Measurements from ENCODE around the gene ASTN2.
"Not testable (repeated sequence)": the region's sequence is repeated elsewhere in the genome, so short reads cannot be mapped to it uniquely, and the experiment has no call there.

Gene ASTN2

GRCh38 chr9:116694785-116695291 is 720.0 kb downstream of the ASTN2 start:
- TF ChIP-seq CTCF (IDR thresholded peaks at IDR 0.05; ENCODE audit: low read depth, low read length, missing control alignments) = no peak

GRCh38 chr9:116693233-116693731 is 721.6 kb downstream of the ASTN2 start:
- no peaks in the 10 kb centered on the region for H3K27me3 ChIP-seq (replicated peaks)
- TF ChIP-seq CTCF (IDR thresholded peaks at IDR 0.05; ENCODE audit: low read depth, low read length, missing control alignments) = no peak
- peak overlapping the region; percentile 73 for H3K27ac ChIP-seq
- H3K4me3 ChIP-seq (ENCODE audit: low read depth, low read length) = no peak overlapping the region
- in situ Hi-C loops (cut with HindIII; ENCODE audit: low pct_ligation_motif_present, low sequenced_read_pairs) = no loop called here
- peak; percentile 31 for DNase-seq
- peaks cover 7% of the 10 kb centered on the region for H3K36me3 ChIP-seq (replicated peaks)

More at GRCh38 chr9:116694785-116695291, 720.0 kb downstream of the ASTN2 start:
- H3K27me3 ChIP-seq (replicated peaks) = no peaks in the 10 kb centered on the region
- H3K36me3 ChIP-seq (replicated peaks) = peaks cover 23% of the 10 kb centered on the region
- H3K4me3 ChIP-seq (ENCODE audit: low read depth, low read length) = no peak overlapping the region
- in situ Hi-C loops (cut with HindIII; ENCODE audit: low pct_ligation_motif_present, low sequenced_read_pairs) = no loop called here
- DNase-seq = no peak
- H3K27ac ChIP-seq = no peak overlapping the region

GRCh38 chr9:116692616-116693015 is 722.2 kb downstream of the ASTN2 start:
- in situ Hi-C loops (cut with HindIII; ENCODE audit: low pct_ligation_motif_present, low sequenced_read_pairs) = no loop called here
- H3K27me3 ChIP-seq (replicated peaks) = no peaks in the 10 kb centered on the region
- no peak overlapping the region for H3K4me3 ChIP-seq (ENCODE audit: low read depth, low read length)
- TF ChIP-seq CTCF (IDR thresholded peaks at IDR 0.05; ENCODE audit: low read depth, low read length, missing control alignments) = no peak
- peaks cover under 1% of the 10 kb centered on the region for H3K36me3 ChIP-seq (replicated peaks)
- peak overlapping the region; percentile 73 for H3K27ac ChIP-seq
- no peak for DNase-seq

GRCh38 chr9:116691607-116692006 is 723.2 kb downstream of the ASTN2 start:
- H3K27me3 ChIP-seq (replicated peaks) = no peaks in the 10 kb centered on the region
- no peaks in the 10 kb centered on the region for H3K36me3 ChIP-seq (replicated peaks)
- TF ChIP-seq CTCF (IDR thresholded peaks at IDR 0.05; ENCODE audit: low read depth, low read length, missing control alignments) = no peak
- no peak overlapping the region for H3K27ac ChIP-seq
- no peak for DNase-seq
- H3K4me3 ChIP-seq (ENCODE audit: low read depth, low read length) = no peak overlapping the region
- in situ Hi-C loops (cut with HindIII; ENCODE audit: low pct_ligation_motif_present, low sequenced_read_pairs) = no loop called here

GRCh38 chr9:116690805-116691204 is 724.1 kb downstream of the ASTN2 start:
- H3K27me3 ChIP-seq (replicated peaks); H3K27ac ChIP-seq; H3K4me3 ChIP-seq (ENCODE audit: low read depth, low read length); DNase-seq; H3K36me3 ChIP-seq (replicated peaks); in situ Hi-C loops (cut with HindIII; ENCODE audit: low pct_ligation_motif_present, low sequenced_read_pairs): not testable (repeated sequence)

- no peak overlapping the region for H3K27ac ChIP-seq
- H3K36me3 ChIP-seq (replicated peaks) = no peaks in the 10 kb centered on the region
- TF ChIP-seq CTCF (IDR thresholded peaks at IDR 0.05; ENCODE audit: low read depth, low read length, missing control alignments) = no peak
- no peak for DNase-seq
- H3K4me3 ChIP-seq (ENCODE audit: low read depth, low read length) = no peak overlapping the region
- in situ Hi-C loops (cut with HindIII; ENCODE audit: low pct_ligation_motif_present, low sequenced_read_pairs) = no loop called here
- no peaks in the 10 kb centered on the region for H3K27me3 ChIP-seq (replicated peaks)
Observed at GRCh38 chr9:116689486-116690032, 725.3 kb downstream of the ASTN2 start.

All from brain microvascular endothelial cell (primary cell).